ENCODE results near the gene DDX5.

The DDX5 gene

DNA sequence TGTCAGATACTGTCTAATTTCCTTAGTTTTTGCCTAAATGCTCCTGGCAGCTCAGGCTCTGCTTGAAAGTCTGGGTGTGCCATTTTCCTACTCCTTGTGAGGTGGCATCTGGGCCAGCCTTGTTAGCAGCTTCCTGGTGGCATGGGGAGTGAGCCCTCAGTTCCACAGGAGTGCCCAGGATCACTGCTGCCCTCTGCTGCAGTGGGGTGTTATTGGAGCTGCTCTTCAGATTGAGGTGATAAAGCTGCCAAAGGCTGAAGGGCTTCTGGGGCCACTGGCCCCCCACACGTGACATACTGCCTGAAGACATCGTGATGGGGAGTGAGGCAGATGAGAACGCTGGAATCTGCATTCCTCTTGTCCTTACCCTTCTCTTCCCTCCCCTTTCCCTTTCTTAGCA is 28.1 kb upstream of the DDX5 start:
- Histone ChIP-seq H3K4me3 (ENCODE audit: low read length) (no peak overlapping the region), H3K9ac (ENCODE audit: low read length) (no peak overlapping the region), H3K27me3 (ENCODE audit: control insufficient read depth, insufficient read depth, low read length) (no peaks in the 10 kb centered on the region), H3K36me3 (ENCODE audit: control insufficient read depth, low read depth, low read length) (peaks cover 90% of the 10 kb centered on the region), H3K27ac (ENCODE audit: low read length) (no peak overlapping the region), H3K9me3 (ENCODE audit: control insufficient read depth, low read depth, low read length) (no peaks in the 10 kb centered on the region), H3K4me1 (ENCODE audit: control insufficient read depth, low read depth, low read length) (no peaks in the 10 kb centered on the region)

DNA sequence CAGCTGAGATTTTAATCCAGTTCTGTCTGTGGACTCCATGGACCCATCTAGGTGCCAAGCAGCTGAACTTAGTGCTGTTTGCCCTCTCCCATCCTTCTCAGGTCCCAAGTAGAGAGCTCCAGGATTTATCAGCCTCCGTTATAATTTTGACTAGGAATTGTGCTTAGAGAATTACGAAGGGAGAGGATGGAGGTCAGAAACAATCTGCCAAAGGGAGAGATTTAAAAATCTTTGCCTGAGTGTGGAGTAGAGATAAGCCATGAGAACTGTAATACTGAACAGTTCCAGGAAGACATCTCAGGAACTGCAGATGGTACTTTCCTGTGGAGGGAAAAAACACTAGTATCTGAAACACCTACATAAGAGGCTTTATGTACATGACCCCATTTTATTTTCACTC is 27.7 kb upstream of the DDX5 start:
- Histone ChIP-seq H3K9ac (ENCODE audit: low read length) (no peak overlapping the region), H3K4me1 (ENCODE audit: control insufficient read depth, low read depth, low read length) (no peaks in the 10 kb centered on the region), H3K27ac (ENCODE audit: low read length) (no peak overlapping the region), H3K36me3 (ENCODE audit: control insufficient read depth, low read depth, low read length) (peaks cover 94% of the 10 kb centered on the region), H3K27me3 (ENCODE audit: control insufficient read depth, insufficient read depth, low read length) (no peaks in the 10 kb centered on the region), H3K9me3 (ENCODE audit: control insufficient read depth, low read depth, low read length) (no peaks in the 10 kb centered on the region), H3K4me3 (ENCODE audit: low read length) (no peak overlapping the region)

GRCh38 chr17:64532409-64532808 is 26.3 kb upstream of the DDX5 start:
- H3K27me3 ChIP-seq (ENCODE audit: control insufficient read depth, insufficient read depth, low read length): no peaks in the 10 kb centered on the region
- no peaks in the 10 kb centered on the region for H3K4me1 ChIP-seq (ENCODE audit: control insufficient read depth, low read depth, low read length)
- H3K36me3 ChIP-seq (ENCODE audit: control insufficient read depth, low read depth, low read length): peaks cover 98% of the 10 kb centered on the region
- no peak overlapping the region for H3K4me3 ChIP-seq (ENCODE audit: low read length)
- no peak overlapping the region for H3K27ac ChIP-seq (ENCODE audit: low read length)
- H3K9ac ChIP-seq (ENCODE audit: low read length): no peak overlapping the region
- H3K9me3 ChIP-seq (ENCODE audit: control insufficient read depth, low read depth, low read length): no peaks in the 10 kb centered on the region

DNA sequence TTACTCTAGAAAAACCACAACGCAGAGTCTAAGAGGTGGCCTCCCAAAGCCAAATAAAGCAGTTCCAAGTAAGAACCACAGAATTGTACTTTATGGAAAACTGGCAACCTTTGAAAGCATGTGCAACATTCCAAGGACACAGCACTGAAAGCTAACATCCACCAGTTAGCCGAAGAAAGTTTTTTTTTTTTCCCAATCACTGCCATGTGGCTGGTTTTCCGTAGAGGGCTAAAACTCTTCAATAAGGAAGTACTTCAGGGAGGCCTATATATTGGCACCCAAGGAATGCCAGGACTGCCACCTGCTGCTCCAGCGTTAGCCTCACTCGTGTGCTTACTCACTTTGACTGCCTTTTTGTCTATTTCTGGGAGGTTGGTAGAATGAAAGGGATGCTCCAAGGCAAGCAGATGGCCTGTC is 25.9 kb upstream of the DDX5 start:
- Histone ChIP-seq H3K9ac (ENCODE audit: low read length) (no peak overlapping the region), H3K4me1 (ENCODE audit: control insufficient read depth, low read depth, low read length) (no peaks in the 10 kb centered on the region), H3K27ac (ENCODE audit: low read length) (no peak overlapping the region), H3K4me3 (ENCODE audit: low read length) (no peak overlapping the region), H3K36me3 (ENCODE audit: control insufficient read depth, low read depth, low read length) (peaks cover 98% of the 10 kb centered on the region), H3K27me3 (ENCODE audit: control insufficient read depth, insufficient read depth, low read length) (no peaks in the 10 kb centered on the region), H3K9me3 (ENCODE audit: control insufficient read depth, low read depth, low read length) (no peaks in the 10 kb centered on the region)

DNA sequence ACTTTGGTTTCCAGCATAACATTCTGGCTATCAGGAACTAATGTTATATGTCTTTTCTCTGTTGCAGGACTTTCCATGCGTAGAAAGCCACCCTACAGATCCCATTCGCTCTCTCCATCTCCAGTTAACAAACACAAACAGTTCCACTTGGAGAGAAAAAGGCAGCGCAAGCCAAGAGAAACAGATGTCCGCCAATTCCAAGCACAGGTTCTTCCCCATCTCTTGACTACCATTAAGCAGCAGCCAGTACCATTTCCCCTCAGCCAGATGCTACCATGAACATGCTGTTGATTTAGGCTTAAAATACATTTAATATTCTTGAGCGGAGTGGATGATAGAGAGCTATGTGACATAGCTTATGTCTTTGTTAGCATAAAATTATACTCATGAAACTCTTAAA is 23.1 kb upstream of the DDX5 start:
- no peaks in the 10 kb centered on the region for H3K4me1 ChIP-seq (ENCODE audit: control insufficient read depth, low read depth, low read length)
- no peaks in the 10 kb centered on the region for H3K27me3 ChIP-seq (ENCODE audit: control insufficient read depth, insufficient read depth, low read length)
- H3K27ac ChIP-seq (ENCODE audit: low read length): no peak overlapping the region
- peaks cover 93% of the 10 kb centered on the region for H3K36me3 ChIP-seq (ENCODE audit: control insufficient read depth, low read depth, low read length)
- no peak overlapping the region for H3K4me3 ChIP-seq (ENCODE audit: low read length)
- H3K9ac ChIP-seq (ENCODE audit: low read length): no peak overlapping the region
- no peaks in the 10 kb centered on the region for H3K9me3 ChIP-seq (ENCODE audit: control insufficient read depth, low read depth, low read length)

DNA sequence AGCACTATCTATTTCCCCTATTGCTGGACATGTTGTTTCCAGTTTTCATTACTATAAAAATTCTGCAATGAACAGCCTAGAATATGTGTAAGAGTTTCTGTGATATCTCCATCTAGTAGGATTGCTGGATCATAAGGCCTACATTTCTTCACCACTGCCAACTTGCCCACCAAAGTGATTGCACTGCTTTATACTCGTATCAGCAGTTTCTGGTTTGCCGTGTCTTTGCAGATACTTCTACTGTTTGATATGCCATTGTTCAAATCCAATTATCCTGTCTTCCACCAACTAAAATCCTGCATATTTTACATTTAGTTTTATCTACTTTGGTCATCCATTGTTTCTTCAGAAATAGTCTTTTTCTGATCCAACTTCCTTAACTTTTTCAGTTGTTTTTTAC is 21.8 kb upstream of the DDX5 start:
- no peaks in the 10 kb centered on the region for H3K9me3 ChIP-seq (ENCODE audit: control insufficient read depth, low read depth, low read length)
- no peaks in the 10 kb centered on the region for H3K27me3 ChIP-seq (ENCODE audit: control insufficient read depth, insufficient read depth, low read length)
- H3K27ac ChIP-seq (ENCODE audit: low read length): no peak overlapping the region
- peaks cover 90% of the 10 kb centered on the region for H3K36me3 ChIP-seq (ENCODE audit: control insufficient read depth, low read depth, low read length)
- no peak overlapping the region for H3K4me3 ChIP-seq (ENCODE audit: low read length)
- H3K9ac ChIP-seq (ENCODE audit: low read length): no peak overlapping the region
- H3K4me1 ChIP-seq (ENCODE audit: control insufficient read depth, low read depth, low read length): no peaks in the 10 kb centered on the region

DNA sequence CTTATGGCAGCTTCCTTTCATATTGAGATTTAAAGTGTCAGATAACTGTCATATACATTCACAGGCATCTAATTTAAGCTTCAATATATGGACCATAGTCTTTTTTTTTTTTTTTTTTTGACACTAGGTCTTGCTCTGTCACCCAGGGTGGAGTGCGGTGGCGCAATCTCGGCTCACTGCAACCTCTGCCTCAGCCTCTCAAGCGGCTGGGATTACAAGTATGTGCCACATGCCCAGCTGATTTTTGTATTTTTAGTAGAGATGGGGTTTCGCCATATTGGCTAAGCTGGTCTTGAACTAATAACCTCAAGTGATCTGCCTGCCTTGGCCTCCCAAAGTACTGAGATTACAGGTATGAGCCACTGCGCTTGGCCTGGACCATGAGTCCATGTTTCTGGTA is 14.3 kb upstream of the DDX5 start:
- H3K9me3 ChIP-seq (ENCODE audit: control insufficient read depth, low read depth, low read length): no peaks in the 10 kb centered on the region
- H3K27me3 ChIP-seq (ENCODE audit: control insufficient read depth, insufficient read depth, low read length): no peaks in the 10 kb centered on the region
- H3K4me3 ChIP-seq (ENCODE audit: low read length): no peak overlapping the region
- H3K9ac ChIP-seq (ENCODE audit: low read length): no peak overlapping the region
- no peaks in the 10 kb centered on the region for H3K4me1 ChIP-seq (ENCODE audit: control insufficient read depth, low read depth, low read length)
- no peak overlapping the region for H3K27ac ChIP-seq (ENCODE audit: low read length)
- peaks cover 83% of the 10 kb centered on the region for H3K36me3 ChIP-seq (ENCODE audit: control insufficient read depth, low read depth, low read length)

- peaks cover 85% of the 10 kb centered on the region for H3K36me3 ChIP-seq (ENCODE audit: control insufficient read depth, low read depth, low read length)
- H3K4me1 ChIP-seq (ENCODE audit: control insufficient read depth, low read depth, low read length): no peaks in the 10 kb centered on the region
- no peaks in the 10 kb centered on the region for H3K27me3 ChIP-seq (ENCODE audit: control insufficient read depth, insufficient read depth, low read length)
- H3K9ac ChIP-seq (ENCODE audit: low read length): no peak overlapping the region
- H3K4me3 ChIP-seq (ENCODE audit: low read length): no peak overlapping the region
- H3K27ac ChIP-seq (ENCODE audit: low read length): no peak overlapping the region
- no peaks in the 10 kb centered on the region for H3K9me3 ChIP-seq (ENCODE audit: control insufficient read depth, low read depth, low read length)
These were observed 13.5 kb upstream of the DDX5 start for GRCh38 chr17:64519601-64520000.

DNA sequence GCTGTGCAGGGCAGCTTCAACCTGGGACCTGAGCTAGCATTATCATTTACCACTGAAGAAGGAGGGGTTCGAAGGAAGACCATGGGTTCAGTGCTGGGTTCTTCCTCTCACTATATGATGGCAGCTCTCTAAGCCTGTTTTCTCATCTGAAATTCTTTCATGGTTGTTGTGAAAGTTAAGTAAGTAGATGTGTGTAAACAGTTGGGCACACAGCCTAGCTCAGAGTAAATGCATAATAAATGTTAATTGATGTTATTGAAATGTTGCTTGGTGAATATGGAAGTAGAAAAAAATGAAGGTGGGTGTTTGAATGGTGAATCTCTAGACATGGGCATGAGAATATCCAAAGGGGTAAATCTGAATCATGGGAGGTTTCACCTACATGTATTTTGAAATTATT is 9.7 kb upstream of the DDX5 start:
- Histone ChIP-seq H3K4me3 (ENCODE audit: low read length) (no peak overlapping the region), H3K9ac (ENCODE audit: low read length) (no peak overlapping the region), H3K27ac (ENCODE audit: low read length) (no peak overlapping the region), H3K36me3 (ENCODE audit: control insufficient read depth, low read depth, low read length) (peaks cover 88% of the 10 kb centered on the region), H3K27me3 (ENCODE audit: control insufficient read depth, insufficient read depth, low read length) (no peaks in the 10 kb centered on the region), H3K9me3 (ENCODE audit: control insufficient read depth, low read depth, low read length) (no peaks in the 10 kb centered on the region), H3K4me1 (ENCODE audit: control insufficient read depth, low read depth, low read length) (no peaks in the 10 kb centered on the region)

DNA sequence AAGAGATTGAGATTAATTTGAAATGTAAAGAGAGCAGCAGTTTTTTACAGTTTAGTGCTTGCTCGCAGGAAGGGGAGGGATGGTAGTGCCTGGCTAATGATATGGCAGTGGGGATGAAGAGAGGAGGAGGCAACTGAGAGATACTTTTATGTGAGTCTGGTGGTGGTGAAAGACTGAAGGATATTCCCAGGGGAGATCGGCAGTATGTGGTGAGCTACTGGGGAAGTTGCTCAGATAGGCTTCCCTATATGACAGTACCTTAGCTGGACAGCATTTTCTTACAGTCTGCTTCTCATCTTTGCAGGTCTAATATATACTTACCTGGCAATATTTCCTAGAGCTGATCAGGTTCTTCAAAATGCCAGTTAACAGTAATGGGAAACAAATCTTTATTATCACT is 9.3 kb upstream of the DDX5 start:
- Histone ChIP-seq H3K9me3 (ENCODE audit: control insufficient read depth, low read depth, low read length) (no peaks in the 10 kb centered on the region), H3K9ac (ENCODE audit: low read length) (no peak overlapping the region), H3K4me3 (ENCODE audit: low read length) (no peak overlapping the region), H3K27me3 (ENCODE audit: control insufficient read depth, insufficient read depth, low read length) (no peaks in the 10 kb centered on the region), H3K27ac (ENCODE audit: low read length) (no peak overlapping the region), H3K36me3 (ENCODE audit: control insufficient read depth, low read depth, low read length) (peaks cover 84% of the 10 kb centered on the region), H3K4me1 (ENCODE audit: control insufficient read depth, low read depth, low read length) (no peaks in the 10 kb centered on the region)

DNA sequence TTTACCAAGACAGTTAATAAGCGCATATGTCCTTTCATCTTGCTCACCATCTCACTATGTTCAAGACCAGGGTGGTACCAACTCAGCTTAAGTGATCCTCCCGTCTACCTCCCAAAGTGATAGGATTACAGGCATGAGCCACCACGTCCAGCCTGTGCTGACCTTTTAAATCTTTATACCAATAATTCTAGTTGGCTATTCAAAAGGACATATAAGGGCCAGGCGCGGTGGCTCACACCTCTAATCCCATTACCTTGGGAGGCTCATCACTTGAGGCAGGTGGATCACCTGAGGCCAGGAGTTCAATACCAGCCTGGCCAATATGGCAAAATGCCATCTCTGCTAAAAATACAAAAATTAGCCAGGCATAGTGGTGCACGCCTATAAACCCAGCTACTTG is 3.1 kb upstream of the DDX5 start:
- H3K27ac ChIP-seq (ENCODE audit: low read length): no peak overlapping the region

DNA sequence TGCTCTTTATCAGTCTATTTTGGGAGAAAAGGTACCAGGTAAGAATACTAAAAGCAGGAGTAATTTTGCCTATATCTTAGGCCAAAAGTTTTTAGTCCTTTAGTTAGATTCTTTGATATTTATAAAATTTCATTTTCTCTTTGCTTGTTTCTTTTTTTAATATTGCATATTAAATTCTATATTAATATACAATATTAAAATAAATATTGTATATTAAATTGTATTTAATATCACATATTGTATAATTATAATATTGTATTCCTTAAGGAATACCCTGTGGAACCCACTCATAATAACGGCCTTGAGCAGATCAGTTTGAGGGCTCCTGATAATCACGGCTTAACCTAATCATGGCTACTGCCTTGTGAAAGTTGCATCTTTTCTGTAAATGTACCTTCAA is 2.6 kb upstream of the DDX5 start:
- no peak overlapping the region for H3K9ac ChIP-seq (ENCODE audit: low read length)
- H3K36me3 ChIP-seq (ENCODE audit: control insufficient read depth, low read depth, low read length): peaks cover 51% of the 10 kb centered on the region
- H3K4me3 ChIP-seq (ENCODE audit: low read length): peak overlapping the region; percentile 92
- H3K4me1 ChIP-seq (ENCODE audit: control insufficient read depth, low read depth, low read length): no peaks in the 10 kb centered on the region
- no peak overlapping the region for H3K27ac ChIP-seq (ENCODE audit: low read length)
- H3K27me3 ChIP-seq (ENCODE audit: control insufficient read depth, insufficient read depth, low read length): no peaks in the 10 kb centered on the region
- H3K9me3 ChIP-seq (ENCODE audit: control insufficient read depth, low read depth, low read length): no peaks in the 10 kb centered on the region

More for the DNA sequence above, 3.1 kb upstream of the DDX5 start:
- Histone ChIP-seq H3K4me3 (ENCODE audit: low read length) (no peak overlapping the region), H3K9me3 (ENCODE audit: control insufficient read depth, low read depth, low read length) (no peaks in the 10 kb centered on the region), H3K4me1 (ENCODE audit: control insufficient read depth, low read depth, low read length) (no peaks in the 10 kb centered on the region), H3K9ac (ENCODE audit: low read length) (no peak overlapping the region), H3K36me3 (ENCODE audit: control insufficient read depth, low read depth, low read length) (peaks cover 51% of the 10 kb centered on the region), H3K27me3 (ENCODE audit: control insufficient read depth, insufficient read depth, low read length) (no peaks in the 10 kb centered on the region)

All from iPS-18a (cell line).